Measurements from ENCODE around the gene GJD3.

DNA sequence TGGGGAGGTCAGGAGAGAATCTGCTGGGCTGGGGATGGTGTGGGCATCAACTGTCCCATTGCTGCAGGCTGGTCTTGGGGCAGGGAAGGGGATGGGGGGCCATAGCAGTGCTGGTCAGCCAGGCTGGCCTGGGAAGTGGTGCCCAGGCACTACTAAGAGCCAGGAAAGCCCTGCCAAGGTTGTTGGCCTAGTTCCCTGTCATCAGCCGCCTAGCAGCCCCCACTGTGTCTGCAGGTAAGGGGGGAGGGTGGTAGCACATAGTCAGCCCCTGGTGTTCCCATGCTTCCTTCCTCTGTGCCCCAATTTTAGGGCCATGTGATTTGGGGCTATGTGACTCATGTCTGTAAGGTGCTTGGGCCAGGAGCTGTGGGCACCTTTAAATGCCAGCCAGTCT, 17.8 kb downstream of the GJD3 start:
- TF ChIP-seq, protein P1, sequence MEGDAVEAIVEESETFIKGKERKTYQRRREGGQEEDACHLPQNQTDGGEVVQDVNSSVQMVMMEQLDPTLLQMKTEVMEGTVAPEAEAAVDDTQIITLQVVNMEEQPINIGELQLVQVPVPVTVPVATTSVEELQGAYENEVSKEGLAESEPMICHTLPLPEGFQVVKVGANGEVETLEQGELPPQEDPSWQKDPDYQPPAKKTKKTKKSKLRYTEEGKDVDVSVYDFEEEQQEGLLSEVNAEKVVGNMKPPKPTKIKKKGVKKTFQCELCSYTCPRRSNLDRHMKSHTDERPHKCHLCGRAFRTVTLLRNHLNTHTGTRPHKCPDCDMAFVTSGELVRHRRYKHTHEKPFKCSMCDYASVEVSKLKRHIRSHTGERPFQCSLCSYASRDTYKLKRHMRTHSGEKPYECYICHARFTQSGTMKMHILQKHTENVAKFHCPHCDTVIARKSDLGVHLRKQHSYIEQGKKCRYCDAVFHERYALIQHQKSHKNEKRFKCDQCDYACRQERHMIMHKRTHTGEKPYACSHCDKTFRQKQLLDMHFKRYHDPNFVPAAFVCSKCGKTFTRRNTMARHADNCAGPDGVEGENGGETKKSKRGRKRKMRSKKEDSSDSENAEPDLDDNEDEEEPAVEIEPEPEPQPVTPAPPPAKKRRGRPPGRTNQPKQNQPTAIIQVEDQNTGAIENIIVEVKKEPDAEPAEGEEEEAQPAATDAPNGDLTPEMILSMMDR (IDR thresholded peaks at IDR 0.05), result no peak
- TF ChIP-seq POLR2A (IDR thresholded peaks at IDR 0.05) (no peak), POLR2AphosphoS5 (IDR thresholded peaks at IDR 0.05) (no peak)
